Testis (tissue), 3 donors: Measurements from ENCODE around the gene STAC2. TPM values are rescaled to one million over a fixed set of nuclear protein-coding genes. Genes with fewer than 3 reads are reported as not detected.

Source experiments
- DNase-seq: peaks from one replicate; pipeline ENCODE4 v3.0.0-alpha.2; 2019
- H3K27ac ChIP-seq, 2 donors: fragments of 200-600 bp; sonication (generic); one replicate each; pipeline ENCODE4 v1.5.1; 2019
- H3K27me3 ChIP-seq: fragments of 200-600 bp; sonication (generic); one replicate; pipeline ENCODE4 v1.5.1; 2019
- H3K36me3 ChIP-seq: fragments of 200-600 bp; sonication (generic); one replicate; pipeline ENCODE4 v1.5.1; 2017; ENCODE audit warnings: low read depth; ENCODE audit errors: missing control alignments
- H3K4me1 ChIP-seq: fragments of 200-600 bp; sonication (generic); one replicate; pipeline ENCODE4 v1.5.1; 2019
- H3K4me3 ChIP-seq, 2 donors: fragments of 200-600 bp; sonication (generic); one replicate each; pipeline ENCODE4 v1.5.1; 2017 to 2019
- H3K9me3 ChIP-seq: fragments of 200-600 bp; sonication (generic); one replicate; pipeline ENCODE4 v1.5.1; 2017
- CTCF ChIP-seq, 3 experiments: fragments of 450-650 bp in 2 of 3; fragments of 200-600 bp in 1 of 3; sonication (generic) in 1 of 3; IDR thresholded peaks; one replicate each; pipeline ENCODE4 v1.5.1; 2016 to 2019; ENCODE audit warnings: antibody characterized with exemption in 3 of 3, mild to moderate bottlenecking in 2 of 3, moderate library complexity in 1 of 3
- POLR2A ChIP-seq: fragments of 450-650 bp; IDR thresholded peaks from one replicate; pipeline ENCODE4 v1.6.1; 2017; ENCODE audit warnings: antibody characterized with exemption, mild to moderate bottlenecking, moderate library complexity
- WGBS, 2 donors: methylation state at CpG; one replicate each; pipeline ENCODE4 v1.1.5; 2018; 5-methylcytosine and 5-hydroxymethylcytosine counted together
- intact Hi-C: fragments of 100-400 bp; cut with DNase I; formaldehyde crosslinking; loops from one replicate; pipeline ENCODE4 v1.15.1; 2023; ENCODE audit warnings: low total_unique reads
- polyA plus RNA-seq: library from polyadenylated mRNA; stranded (reverse); fragments of 350-450 nt; fragmentation: Illumina TruSeq; extraction: RNeasy Lipid Tissue Mini Kit (QIAGEN cat#74804); gene quantifications from one replicate; pipeline ENCODE4 v1.2.3, GENCODE V29; 2014; ENCODE audit warnings: low read depth, low replicate concordance; ENCODE audit not compliant: insufficient read depth
- total RNA-seq, 2 donors: library from RNA; depleted of rRNA; stranded (reverse); fragments of >200 nt; gene quantifications; one replicate each; pipeline ENCODE4 v1.2.3, GENCODE V29; 2016

STAC2 gene
- total and polyA plus RNA-seq, 3 donors from 2014 or later: 0.24 to 1.1 (median 0.37) TPM

- intact Hi-C loops: no loop called here
These were observed 59.1 kb downstream of the STAC2 start for GRCh38 chr17:39166437-39167335.

GRCh38 chr17:39165841-39166349 is 59.9 kb downstream of the STAC2 start, which contains the start of gene ARL5C:
Gene ARL5C, minus strand, starts transcription at chr17:39166161. Its CDS starts 401 bp downstream, at chr17:39165760.
- Histone ChIP-seq H3K27me3 (no peaks in the 10 kb centered on the region), H3K4me3 (peak within 1 kb of the TSS; percentile 36 to 43), H3K36me3 (no peaks in the 10 kb centered on the region), H3K9me3 (no peaks in the 10 kb centered on the region), H3K4me1 (peaks cover 4% of the 10 kb centered on the region), H3K27ac (no peak within 1 kb of the TSS)
- no peak for DNase-seq
- no peak for TF ChIP-seq POLR2A
- no peak for TF ChIP-seq CTCF (IDR thresholded peaks at IDR 0.05)
- WGBS, 2 donors: 25 to 54% methylated on average over 12 to 15 of the region's 17 CpGs
- intact Hi-C loops: no loop called here

More at GRCh38 chr17:39166437-39167335, 59.1 kb downstream of the STAC2 start:
- DNase-seq: no peak
- Histone ChIP-seq H3K4me1 (peaks cover 4% of the 10 kb centered on the region), H3K36me3 (no peaks in the 10 kb centered on the region), H3K9me3 (no peaks in the 10 kb centered on the region), H3K27me3 (no peaks in the 10 kb centered on the region), H3K27ac (no peak overlapping the region), H3K4me3 (no peak overlapping the region)
- WGBS, 2 donors: 58 to 72% methylated on average over 7 of the region's 7 CpGs
- TF ChIP-seq POLR2A: no peak
- TF ChIP-seq CTCF (IDR thresholded peaks at IDR 0.05): no peak

- 3 to 20% methylated on average over 1 to 44 of the region's 51 CpGs for WGBS, 2 donors
These were observed 60.4 kb downstream of the STAC2 start for GRCh38 chr17:39165178-39165840.

GRCh38 chr17:39164675-39165143 is 61.0 kb downstream of the STAC2 start:
- peaks cover 4% of the 10 kb centered on the region for H3K4me1 ChIP-seq
- no peaks in the 10 kb centered on the region for H3K9me3 ChIP-seq
- intact Hi-C loops: no loop called here
- TF ChIP-seq CTCF (IDR thresholded peaks at IDR 0.05) (peak; percentile 28 to 71 (median 56)), POLR2A (no peak)
- H3K36me3 ChIP-seq: no peaks in the 10 kb centered on the region
- no peaks in the 10 kb centered on the region for H3K27me3 ChIP-seq
- 0% methylated on average over 11 to 13 of the region's 15 CpGs for WGBS, 2 donors
- peak overlapping the region; percentile 36 to 43 for H3K4me3 ChIP-seq
- H3K27ac ChIP-seq: no peak overlapping the region
- DNase-seq: peak; percentile 82

More at GRCh38 chr17:39165178-39165840, 60.4 kb downstream of the STAC2 start:
- no peaks in the 10 kb centered on the region for H3K9me3 ChIP-seq
- no peaks in the 10 kb centered on the region for H3K36me3 ChIP-seq
- intact Hi-C loops: no loop called here
- DNase-seq: no peak
- no peaks in the 10 kb centered on the region for H3K27me3 ChIP-seq
- peak overlapping the region; percentile 36 to 43 for H3K4me3 ChIP-seq
- TF ChIP-seq POLR2A (no peak), CTCF (IDR thresholded peaks at IDR 0.05) (no peak)
- no peak overlapping the region for H3K27ac ChIP-seq
- H3K4me1 ChIP-seq: peaks cover 4% of the 10 kb centered on the region
